ENCODE results near the gene PSTPIP1.

PSTPIP1 gene

GRCh38 chr15:77039848-77040247, 44.9 kb downstream of the PSTPIP1 start:
- no peak overlapping the region for H3K4me2 ChIP-seq (ENCODE audit: low read length)
- no peak overlapping the region for H3K27ac ChIP-seq
- no peaks in the 10 kb centered on the region for H3K27me3 ChIP-seq (ENCODE audit: control insufficient read depth, insufficient read depth, low read length)
- H2AFZ ChIP-seq, result no peak overlapping the region
- no peaks in the 10 kb centered on the region for H3K79me2 ChIP-seq
- no peaks in the 10 kb centered on the region for H3K9me3 ChIP-seq (ENCODE audit: control insufficient read depth, low read length)
- TF ChIP-seq CTCF (IDR thresholded peaks at IDR 0.05), result no peak
- H3K4me3 ChIP-seq (ENCODE audit: low read depth, low read length), result no peak overlapping the region
- no peaks in the 10 kb centered on the region for H3K36me3 ChIP-seq (ENCODE audit: control insufficient read depth, insufficient read depth, low read length)
- no peak overlapping the region for H3K9ac ChIP-seq
- H3K4me1 ChIP-seq, result no peaks in the 10 kb centered on the region

DNA sequence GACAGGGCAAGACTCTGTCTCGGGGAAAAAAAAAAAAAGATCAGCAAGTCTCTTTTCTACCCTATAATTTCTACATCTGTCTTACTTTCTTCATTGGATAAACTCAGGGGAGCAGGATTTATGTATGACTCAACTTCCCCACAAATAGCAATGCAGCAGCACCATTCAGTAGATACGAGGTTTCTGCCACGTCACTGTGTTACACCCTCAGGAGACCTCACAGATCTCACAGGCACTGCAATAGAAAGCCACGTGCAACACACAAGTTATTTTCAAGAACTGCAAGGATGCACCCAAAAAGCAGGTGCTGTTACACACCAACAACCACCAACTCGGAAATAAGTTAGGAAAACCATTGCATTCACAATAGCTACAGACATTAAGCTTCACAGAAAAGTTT, 45.7 kb downstream of the PSTPIP1 start:
- Histone ChIP-seq H3K4me3 (ENCODE audit: low read depth, low read length) (no peak overlapping the region), H3K27me3 (ENCODE audit: control insufficient read depth, insufficient read depth, low read length) (no peaks in the 10 kb centered on the region), H3K9me3 (ENCODE audit: control insufficient read depth, low read length) (no peaks in the 10 kb centered on the region), H2AFZ (no peak overlapping the region), H3K27ac (no peak overlapping the region), H3K4me1 (no peaks in the 10 kb centered on the region), H3K4me2 (ENCODE audit: low read length) (no peak overlapping the region), H3K36me3 (ENCODE audit: control insufficient read depth, insufficient read depth, low read length) (no peaks in the 10 kb centered on the region), H3K79me2 (no peaks in the 10 kb centered on the region), H3K9ac (no peak overlapping the region)
- TF ChIP-seq CTCF (IDR thresholded peaks at IDR 0.05), result no peak

- Histone ChIP-seq H3K27me3 (ENCODE audit: control insufficient read depth, insufficient read depth, low read length) (no peaks in the 10 kb centered on the region), H3K27ac (no peak overlapping the region), H2AFZ (no peak overlapping the region), H3K36me3 (ENCODE audit: control insufficient read depth, insufficient read depth, low read length) (no peaks in the 10 kb centered on the region), H3K4me1 (no peaks in the 10 kb centered on the region), H3K9me3 (ENCODE audit: control insufficient read depth, low read length) (no peaks in the 10 kb centered on the region), H3K4me3 (ENCODE audit: low read depth, low read length) (no peak overlapping the region), H3K4me2 (ENCODE audit: low read length) (no peak overlapping the region), H3K79me2 (no peaks in the 10 kb centered on the region), H3K9ac (no peak overlapping the region)
- no peak for TF ChIP-seq CTCF (IDR thresholded peaks at IDR 0.05)
Measured at GRCh38 chr15:77042245-77042919, 47.5 kb downstream of the PSTPIP1 start.

- H3K4me3 ChIP-seq (ENCODE audit: low read depth, low read length), result no peak overlapping the region
- no peaks in the 10 kb centered on the region for H3K79me2 ChIP-seq
- H2AFZ ChIP-seq, result no peak overlapping the region
- no peak overlapping the region for H3K4me2 ChIP-seq (ENCODE audit: low read length)
- TF ChIP-seq CTCF (IDR thresholded peaks at IDR 0.05), result no peak
- H3K9ac ChIP-seq, result no peak overlapping the region
- no peaks in the 10 kb centered on the region for H3K4me1 ChIP-seq
- no peak overlapping the region for H3K27ac ChIP-seq
- no peaks in the 10 kb centered on the region for H3K36me3 ChIP-seq (ENCODE audit: control insufficient read depth, insufficient read depth, low read length)
- no peaks in the 10 kb centered on the region for H3K27me3 ChIP-seq (ENCODE audit: control insufficient read depth, insufficient read depth, low read length)
- no peaks in the 10 kb centered on the region for H3K9me3 ChIP-seq (ENCODE audit: control insufficient read depth, low read length)
Measured at GRCh38 chr15:77042955-77043920, 48.3 kb downstream of the PSTPIP1 start.

Measured in parathyroid adenoma (tissue), 2 donors.